KOPT-K1 (cell line): Measurements from ENCODE around the gene APLF.
A peak's percentile ranks its signal among the peaks of the same experiment; 100 is the strongest.
"Not testable (repeated sequence)": the region's sequence is repeated elsewhere in the genome, so short reads cannot be mapped to it uniquely, and the experiment has no call there.

Experiments
- H3K27ac ChIP-seq: fragments of 200-600 bp; sonication (generic); 2 replicates; pipeline ENCODE4 v1.5.1; 2016; ENCODE audit warnings: antibody characterized with exemption, mild to moderate bottlenecking, low read depth, low read length; ENCODE audit not compliant: poor library complexity, severe bottlenecking
- H3K36me3 ChIP-seq: fragments of 200-600 bp; sonication (generic); 2 replicates; pipeline ENCODE4 v1.5.1; 2017; ENCODE audit warnings: antibody characterized with exemption, mild to moderate bottlenecking, low read length, moderate library complexity; ENCODE audit not compliant: insufficient read depth
- H3K9me3 ChIP-seq: fragments of 200-600 bp; sonication (generic); 2 replicates; pipeline ENCODE4 v1.5.1; 2017; ENCODE audit warnings: antibody characterized with exemption, low read length, mild to moderate bottlenecking; ENCODE audit not compliant: insufficient read depth, poor library complexity, severe bottlenecking

The APLF gene

DNA sequence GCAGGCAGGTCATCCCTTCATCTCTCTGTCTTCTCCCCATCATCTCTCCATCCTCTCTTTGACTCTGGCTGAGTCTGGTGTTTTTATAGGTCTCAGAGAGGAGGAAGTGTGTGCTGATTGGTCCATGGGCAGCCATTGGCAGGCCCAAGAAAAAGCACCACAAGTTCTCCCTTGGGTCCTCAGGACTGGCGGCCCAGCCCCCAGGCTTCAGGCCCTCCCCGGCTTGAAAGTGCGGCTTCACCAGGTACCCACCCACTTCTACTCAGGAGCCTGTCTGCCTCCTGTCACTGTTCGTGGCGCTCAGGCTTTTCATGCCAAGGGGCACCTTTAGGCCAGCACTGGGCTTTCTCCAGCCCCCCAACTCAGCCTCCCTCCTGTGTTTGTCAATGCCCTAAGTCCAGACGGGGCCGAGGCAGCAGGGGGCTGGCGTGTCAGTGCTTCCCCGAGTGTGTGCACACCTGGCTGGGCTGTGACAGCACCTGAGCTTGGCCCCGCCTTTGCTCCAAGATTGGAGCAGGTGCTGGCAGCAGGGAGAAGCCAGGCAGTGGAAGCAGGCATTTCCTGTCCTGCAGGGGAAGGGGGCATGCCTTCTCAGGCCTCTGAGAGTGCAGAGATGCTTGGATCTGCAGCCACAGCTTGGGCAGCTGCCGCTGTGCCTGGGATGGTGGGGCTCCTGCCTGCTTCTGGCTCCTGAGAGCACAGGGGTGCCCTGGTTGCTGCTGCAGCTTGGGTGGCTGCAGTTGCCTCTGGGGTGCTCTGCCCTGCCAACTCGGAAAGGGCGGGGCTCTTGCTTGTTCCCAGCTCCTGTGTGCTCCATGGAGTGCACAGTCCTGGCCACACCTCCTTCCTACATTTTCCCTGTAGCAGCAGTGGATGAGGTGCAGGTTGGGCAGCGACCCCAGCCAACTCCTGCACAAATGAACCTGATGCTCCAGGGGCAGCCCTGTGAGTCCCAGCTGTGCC is 34.4 kb upstream of the APLF start:
- no peaks in the 10 kb centered on the region for H3K36me3 ChIP-seq
- H3K9me3 ChIP-seq: peaks cover 6% of the 10 kb centered on the region
- H3K27ac ChIP-seq: no peak overlapping the region

DNA sequence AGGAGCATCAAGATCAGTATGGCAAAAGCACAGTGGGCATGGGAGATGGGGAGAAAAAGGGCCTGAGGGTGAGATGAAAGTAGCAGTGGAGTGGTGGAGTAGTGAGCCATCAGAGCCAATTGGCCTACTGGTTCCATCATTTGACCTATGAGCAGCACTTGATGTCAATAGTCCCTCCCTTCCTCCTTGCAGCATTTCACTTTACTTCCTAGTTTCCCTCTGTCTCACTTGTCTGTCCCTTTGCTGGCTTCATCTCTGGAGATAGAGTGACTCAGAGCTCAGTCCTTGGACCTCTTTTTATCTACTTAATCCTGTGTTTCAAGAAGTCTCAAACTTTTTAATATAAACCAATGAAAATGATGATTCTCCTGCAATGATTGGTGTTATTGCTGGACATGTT is 32.4 kb upstream of the APLF start:
- Histone ChIP-seq H3K36me3 (no peaks in the 10 kb centered on the region), H3K9me3 (peaks cover 6% of the 10 kb centered on the region), H3K27ac (no peak overlapping the region)

DNA sequence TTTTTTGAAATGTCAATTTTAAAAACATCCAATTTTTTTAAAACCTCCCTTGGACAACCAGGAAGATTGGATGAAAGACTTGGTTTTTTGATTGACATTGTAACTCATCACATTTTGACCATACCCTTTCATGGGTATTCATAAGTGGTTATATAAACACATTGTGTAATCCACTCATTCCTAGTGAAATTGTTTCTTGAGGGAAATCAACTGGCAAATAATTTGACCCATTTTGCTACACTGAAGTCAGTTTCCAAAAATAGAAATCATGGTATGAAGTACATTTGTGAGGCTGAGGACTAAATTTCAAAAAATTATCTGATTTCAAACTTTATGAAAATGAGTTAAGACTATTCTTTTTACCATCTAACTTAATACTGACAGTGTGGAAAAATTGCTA is 31.8 kb upstream of the APLF start:
- peaks cover 6% of the 10 kb centered on the region for H3K9me3 ChIP-seq
- no peaks in the 10 kb centered on the region for H3K36me3 ChIP-seq
- no peak overlapping the region for H3K27ac ChIP-seq

DNA sequence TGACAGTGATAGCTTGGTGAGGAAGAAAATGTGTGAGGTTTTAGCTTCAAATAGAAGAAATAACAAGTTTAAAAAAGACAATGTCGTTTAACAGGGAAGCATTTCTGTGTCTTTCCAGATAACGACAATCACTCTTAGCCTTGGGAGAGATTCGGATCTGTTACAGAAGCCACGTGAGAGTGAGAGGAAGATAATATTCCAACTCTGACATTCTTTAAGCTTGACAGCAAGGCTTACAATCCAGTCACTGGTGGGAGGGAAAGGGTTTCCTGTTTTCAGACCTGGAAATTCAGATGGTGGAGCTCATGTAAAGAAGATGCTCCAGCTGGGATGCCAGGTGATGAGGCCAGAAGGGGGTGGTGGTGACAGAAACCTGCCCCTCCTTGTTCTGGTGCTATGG is 31.1 kb upstream of the APLF start:
- peaks cover 6% of the 10 kb centered on the region for H3K9me3 ChIP-seq
- H3K27ac ChIP-seq: no peak overlapping the region
- no peaks in the 10 kb centered on the region for H3K36me3 ChIP-seq

DNA sequence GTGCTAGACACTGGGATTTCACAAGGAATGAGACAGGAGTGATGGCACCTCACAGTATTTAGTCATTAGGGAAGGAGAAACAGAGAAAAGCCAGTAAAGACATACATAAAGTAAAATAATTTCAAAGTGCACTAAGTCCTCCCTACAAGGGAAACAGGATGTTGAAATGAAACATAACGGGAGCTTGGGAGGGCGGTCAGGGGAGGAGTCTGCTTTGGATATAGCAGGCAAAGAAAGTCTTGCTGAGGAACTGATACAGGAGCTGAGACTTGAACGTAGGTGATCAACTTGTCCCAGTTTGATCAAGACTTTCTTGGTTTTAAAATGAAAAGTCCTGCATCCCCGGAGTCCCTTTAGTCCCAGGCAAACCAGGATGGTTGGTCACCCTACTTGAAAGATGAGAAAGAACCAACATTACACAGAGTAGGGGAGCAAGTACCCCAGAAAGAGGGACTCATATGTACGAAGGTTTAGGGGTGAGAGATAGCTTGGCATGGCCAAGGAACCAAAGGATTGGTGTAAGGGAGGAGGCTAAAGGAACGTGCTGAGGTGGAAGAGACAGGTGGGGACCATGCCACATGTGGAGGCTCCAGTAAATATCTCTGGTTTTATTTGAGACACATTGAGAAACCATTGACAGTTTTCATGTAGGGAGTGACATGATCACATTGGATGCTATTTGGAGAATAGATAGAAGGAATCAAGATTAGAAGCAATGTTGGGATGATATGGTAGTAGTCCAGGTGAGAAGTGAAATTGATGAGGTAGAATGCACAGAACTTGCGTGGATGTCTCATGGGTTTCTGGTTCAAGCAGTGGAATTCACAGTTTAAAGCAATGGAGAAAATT is 28.7 kb upstream of the APLF start:
- Histone ChIP-seq H3K9me3 (no peaks in the 10 kb centered on the region), H3K27ac (no peak overlapping the region), H3K36me3 (no peaks in the 10 kb centered on the region)

DNA sequence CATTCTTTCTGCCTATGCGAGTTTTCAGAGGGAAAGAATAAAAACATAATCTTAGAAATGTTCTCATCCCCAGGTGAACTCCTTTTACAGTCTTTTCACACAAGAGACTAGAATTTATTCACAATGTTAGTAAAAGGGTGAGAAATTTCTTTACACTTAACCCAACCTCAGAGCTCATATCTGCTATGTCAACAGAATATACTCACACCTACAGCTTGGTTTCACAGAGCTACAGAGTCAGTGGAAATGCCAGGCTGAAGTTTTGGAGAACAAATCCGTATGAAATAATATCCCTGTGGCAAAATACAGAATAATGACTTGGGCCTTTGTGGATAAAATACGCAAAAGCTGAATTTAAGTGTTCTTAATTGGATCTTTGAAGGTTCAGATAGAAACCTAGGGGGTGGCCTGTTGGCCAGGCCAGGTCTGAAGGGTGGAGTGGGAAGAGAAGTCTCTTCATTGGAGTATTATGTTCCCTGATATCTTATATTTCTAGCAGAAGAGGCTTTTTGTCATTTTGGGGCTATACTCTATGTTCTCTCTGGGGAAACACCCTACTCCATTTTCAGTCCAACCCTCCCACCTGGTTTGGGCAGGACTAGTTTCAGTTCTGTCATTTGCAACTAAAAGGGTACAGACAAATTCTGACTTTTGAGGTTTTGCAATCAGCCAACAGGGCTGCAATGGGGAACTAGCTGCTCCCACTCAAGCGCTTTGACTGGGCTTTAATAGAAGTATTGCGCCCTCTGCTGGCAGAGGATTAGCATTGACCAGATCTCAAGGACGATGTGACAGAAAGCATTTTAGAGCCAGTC is 26.0 kb upstream of the APLF start:
- H3K27ac ChIP-seq: peak overlapping the region; percentile 7

DNA sequence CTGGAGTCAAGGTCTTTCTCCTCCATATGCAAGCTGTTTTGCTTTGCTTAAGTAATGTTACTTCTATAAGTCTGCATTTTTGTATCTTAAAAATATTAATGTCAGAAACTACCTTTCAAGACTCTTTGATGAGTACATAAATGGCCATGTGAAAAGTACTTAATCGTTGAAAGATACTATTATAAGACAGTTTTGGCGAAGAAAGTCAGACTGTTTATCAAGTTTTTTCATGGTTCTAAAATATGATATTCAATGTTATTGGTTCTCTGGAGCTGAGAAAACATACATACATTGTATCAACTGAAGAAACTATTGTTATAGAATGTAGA is 25.4 kb upstream of the APLF start:
- H3K36me3 ChIP-seq: no peaks in the 10 kb centered on the region
- H3K27ac ChIP-seq: no peak overlapping the region
- peaks cover 2% of the 10 kb centered on the region for H3K9me3 ChIP-seq

More for the DNA sequence above, 26.0 kb upstream of the APLF start:
- Histone ChIP-seq H3K36me3 (no peaks in the 10 kb centered on the region), H3K9me3 (no peaks in the 10 kb centered on the region)

DNA sequence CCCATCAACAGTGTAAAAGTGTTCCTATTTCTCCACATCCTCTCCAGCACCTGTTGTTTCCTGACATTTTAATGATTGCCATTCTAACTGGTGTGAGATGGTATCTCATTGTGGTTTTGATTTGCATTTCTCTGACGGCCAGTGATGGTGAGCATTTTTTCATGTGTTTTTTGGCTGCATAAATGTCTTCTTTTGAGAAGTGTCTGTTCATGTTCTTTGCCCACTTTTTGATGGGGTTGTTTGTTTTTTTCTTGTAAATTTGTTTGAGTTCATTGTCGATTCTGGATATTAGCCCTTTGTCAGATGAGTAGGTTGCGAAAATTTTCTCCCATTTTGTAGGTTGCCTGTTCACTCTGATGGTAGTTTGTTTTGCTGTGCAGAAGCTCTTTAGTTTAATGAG is 21.0 kb upstream of the APLF start:
- not testable (repeated sequence) for H3K36me3 ChIP-seq, H3K27ac ChIP-seq
- H3K9me3 ChIP-seq: peaks cover 20% of the 10 kb centered on the region

DNA sequence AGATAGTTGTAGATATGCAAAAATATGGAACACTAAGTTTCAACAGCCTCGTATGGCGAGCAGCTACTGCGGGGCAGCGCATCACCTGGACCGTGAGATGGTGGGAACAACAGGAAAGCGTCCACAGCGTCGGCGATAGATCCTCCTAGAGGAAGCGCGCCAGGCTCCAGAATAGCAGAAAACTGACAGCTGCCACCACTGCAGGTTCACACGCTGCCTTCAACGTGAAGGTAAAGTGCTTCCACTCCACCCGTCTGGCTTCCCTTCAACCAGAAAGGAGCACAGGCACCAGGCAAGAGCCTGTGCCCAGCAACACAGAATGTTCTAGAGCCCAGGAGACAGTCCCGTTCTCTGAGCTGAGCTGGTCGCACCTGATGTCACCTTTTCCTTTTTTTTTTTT is 20.3 kb upstream of the APLF start:
- Histone ChIP-seq H3K36me3 (no peaks in the 10 kb centered on the region), H3K9me3 (peaks cover 20% of the 10 kb centered on the region), H3K27ac (no peak overlapping the region)

DNA sequence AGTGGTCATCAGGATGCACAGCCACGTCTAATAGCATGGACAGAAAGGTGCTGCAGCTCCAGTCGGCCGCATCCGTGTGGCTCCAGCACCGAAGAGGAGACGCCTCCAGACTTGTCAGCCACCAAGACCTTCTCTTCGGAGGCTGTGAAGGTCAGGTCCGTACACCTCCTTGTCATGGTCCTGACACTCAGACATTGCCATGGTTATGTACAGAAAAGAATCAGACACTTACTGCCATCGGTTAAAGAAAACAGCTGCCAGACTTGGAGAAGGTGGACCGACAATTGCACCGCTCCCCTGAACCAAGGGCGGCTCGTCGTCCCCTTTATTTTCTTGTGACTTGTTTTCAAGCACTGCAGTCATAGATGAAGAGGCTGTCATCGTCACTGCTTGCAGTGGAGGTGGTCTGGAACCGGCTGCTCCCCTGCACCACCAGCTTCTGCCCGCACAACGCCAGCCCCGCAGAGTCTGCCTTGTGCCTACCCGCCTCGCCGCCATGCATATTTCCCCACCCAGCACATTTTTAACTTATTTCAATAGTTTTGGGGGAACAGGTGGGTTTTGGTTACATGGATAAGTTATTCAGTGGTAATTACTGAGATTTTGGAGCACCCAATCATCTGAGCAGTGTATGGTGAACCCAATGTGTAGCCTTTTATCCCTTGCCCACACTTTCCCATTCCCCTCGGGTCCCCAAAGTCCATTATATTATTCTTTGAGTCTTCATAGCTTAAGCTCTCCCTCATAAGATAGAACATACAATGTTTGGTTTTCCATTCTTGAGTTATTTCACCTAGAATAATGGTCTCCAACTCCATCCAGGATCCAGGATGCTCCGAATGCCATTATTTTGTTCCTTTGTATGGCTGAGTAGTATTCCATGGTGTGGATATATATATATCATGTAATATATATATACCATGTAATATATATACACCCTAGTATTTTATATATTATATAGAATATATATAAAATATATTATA is 18.4 kb upstream of the APLF start:
- Histone ChIP-seq H3K36me3 (no peaks in the 10 kb centered on the region), H3K9me3 (peaks cover 20% of the 10 kb centered on the region), H3K27ac (no peak overlapping the region)

DNA sequence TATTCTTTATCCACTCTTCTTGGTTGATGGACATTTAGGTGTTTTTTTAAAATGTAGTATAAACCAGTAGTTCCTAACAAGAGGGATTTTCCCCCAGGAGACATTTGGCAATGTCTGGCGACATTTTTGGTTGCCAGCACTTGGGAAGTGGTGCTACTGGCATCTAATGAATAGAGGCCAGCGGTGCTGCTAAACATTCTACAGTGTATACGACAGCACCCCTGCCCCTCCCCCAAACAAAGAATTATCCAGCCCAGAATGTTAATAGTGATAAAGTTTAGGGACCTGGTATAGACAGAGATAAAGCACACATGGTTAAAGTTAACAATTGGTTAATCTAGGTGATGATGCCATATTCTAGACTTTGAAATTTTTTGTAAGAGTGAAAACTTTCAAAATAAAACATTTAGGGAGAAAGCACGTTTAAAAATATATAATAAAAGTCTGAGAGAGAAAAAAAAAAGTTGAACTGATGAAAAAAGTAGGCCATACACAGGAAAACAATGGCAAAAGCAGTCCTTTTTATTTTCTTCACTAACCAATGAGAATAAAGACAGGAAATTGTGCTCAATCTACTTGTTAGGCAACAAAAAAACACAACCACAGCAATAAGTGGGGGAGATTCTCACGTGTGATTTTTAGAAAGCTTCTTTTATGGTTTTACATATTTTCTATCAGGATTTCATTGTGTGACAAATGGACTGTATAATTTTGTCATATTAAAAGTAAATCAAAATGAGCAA is 15.1 kb upstream of the APLF start:
- H3K9me3 ChIP-seq: peaks cover 14% of the 10 kb centered on the region
- H3K36me3 ChIP-seq: no peaks in the 10 kb centered on the region
- no peak overlapping the region for H3K27ac ChIP-seq

DNA sequence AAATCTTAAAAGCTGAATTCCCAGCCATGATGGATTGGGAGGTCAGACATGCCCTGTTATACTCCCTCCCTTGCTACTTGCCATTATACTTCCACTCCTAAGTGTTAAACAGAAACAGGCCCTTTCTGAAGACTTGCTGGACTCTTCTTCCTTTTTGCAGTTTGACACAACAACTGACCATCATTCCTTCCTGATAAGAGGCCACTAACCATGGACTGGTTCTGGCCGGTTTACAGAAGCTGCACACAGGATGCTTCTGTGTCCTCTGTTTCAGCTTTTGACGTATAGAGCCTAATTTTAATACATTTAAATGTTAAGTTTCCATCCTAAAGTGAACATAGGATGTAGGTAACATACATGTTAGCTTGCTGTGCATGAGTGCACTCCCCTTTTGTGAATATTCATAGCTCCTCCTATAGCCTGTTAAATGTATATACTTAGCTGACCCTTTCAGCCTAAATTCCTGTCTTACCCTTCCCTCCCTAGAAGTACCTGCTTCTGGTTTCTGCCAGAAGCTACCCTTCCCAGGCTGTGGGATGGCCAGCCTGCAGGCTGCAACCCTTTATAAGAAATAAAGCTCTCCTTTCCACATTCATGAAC is 13.5 kb upstream of the APLF start:
- Histone ChIP-seq H3K9me3 (no peaks in the 10 kb centered on the region), H3K27ac (no peak overlapping the region), H3K36me3 (no peaks in the 10 kb centered on the region)

DNA sequence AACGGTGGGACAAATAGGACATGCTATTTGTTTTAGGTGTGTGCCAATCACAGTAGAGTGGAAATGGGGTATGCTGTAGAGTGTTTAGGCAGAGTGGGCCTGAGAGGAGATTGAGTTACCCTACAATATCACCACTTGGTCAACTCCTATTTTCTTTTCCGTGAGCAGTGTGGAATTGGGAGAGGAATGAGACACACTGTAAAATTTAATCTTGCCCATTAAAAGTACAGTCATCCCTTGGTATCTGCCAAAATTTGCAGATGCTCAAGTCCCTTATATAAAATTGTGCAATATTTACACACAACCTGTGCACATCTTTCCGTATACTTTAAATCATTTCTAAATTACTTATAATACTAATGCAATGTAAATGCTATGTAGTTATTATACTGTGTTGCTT is 12.7 kb upstream of the APLF start:
- H3K9me3 ChIP-seq: no peaks in the 10 kb centered on the region
- H3K36me3 ChIP-seq: no peaks in the 10 kb centered on the region

More for the DNA sequence above, 12.7 kb upstream of the APLF start:
- no peak overlapping the region for H3K27ac ChIP-seq
